ENCODE measurements around the gene TMEM190.

Gene TMEM190

GRCh38 chr19:55379174-55379573 lies 2.5 kb downstream of the TMEM190 start:
- Histone ChIP-seq H3K9me3 (ENCODE audit: insufficient read depth, low read depth, low read length) (no peaks in the 10 kb centered on the region), H3K79me1 (ENCODE audit: low read length) (peaks cover 6% of the 10 kb centered on the region), H3K79me2 (ENCODE audit: control insufficient read depth, insufficient read depth, low read length, poor library complexity) (peaks cover 4% of the 10 kb centered on the region), H3K4me1 (ENCODE audit: control insufficient read depth in 1 of 2, insufficient read depth in 2 of 2, low read length in 2 of 2) (peaks cover 19 to 22% of the 10 kb centered on the region in 2 experiments), H2BK5ac (ENCODE audit: low read depth, low read length, poor library complexity) (no peak overlapping the region), H3K18ac (ENCODE audit: low read length) (no peak overlapping the region), H3K9ac (ENCODE audit: low read length) (no peak overlapping the region), H2AK5ac (ENCODE audit: low read length) (no peak overlapping the region), H2BK12ac (ENCODE audit: low read length) (no peak overlapping the region), H3K14ac (ENCODE audit: low read length) (no peak overlapping the region), H3K4me2 (ENCODE audit: low read length) (no peak overlapping the region), H3K4ac (ENCODE audit: low read depth, low read length) (no peak overlapping the region), H3K4me3 (ENCODE audit: low read depth, low read length) (no peak overlapping the region), H4K8ac (ENCODE audit: low read depth, low read length) (no peak overlapping the region), H2AFZ (ENCODE audit: insufficient read depth, low read length, poor library complexity) (no peak overlapping the region), H4K91ac (ENCODE audit: low read depth, low read length) (no peak overlapping the region), H3K27ac (ENCODE audit: low read depth, low read length) (no peak overlapping the region), H3K36me3 (ENCODE audit: control insufficient read depth in 1 of 2, insufficient read depth in 2 of 2, low read length in 2 of 2) (no peaks in the 10 kb centered on the region), H3K27me3 (ENCODE audit: insufficient read depth, low read length) (no peaks in the 10 kb centered on the region), H2BK120ac (ENCODE audit: insufficient read depth, low read length, poor library complexity) (no peak overlapping the region), H3K23ac (ENCODE audit: low read length) (no peak overlapping the region), H4K12ac (ENCODE audit: low read depth, low read length) (no peak overlapping the region)
- DNase-seq: no peak
- WGBS (ENCODE audit: extremely low coverage, insufficient coverage, insufficient read length): no CpG with 5 or more reads among the region's 11 CpGs

DNA sequence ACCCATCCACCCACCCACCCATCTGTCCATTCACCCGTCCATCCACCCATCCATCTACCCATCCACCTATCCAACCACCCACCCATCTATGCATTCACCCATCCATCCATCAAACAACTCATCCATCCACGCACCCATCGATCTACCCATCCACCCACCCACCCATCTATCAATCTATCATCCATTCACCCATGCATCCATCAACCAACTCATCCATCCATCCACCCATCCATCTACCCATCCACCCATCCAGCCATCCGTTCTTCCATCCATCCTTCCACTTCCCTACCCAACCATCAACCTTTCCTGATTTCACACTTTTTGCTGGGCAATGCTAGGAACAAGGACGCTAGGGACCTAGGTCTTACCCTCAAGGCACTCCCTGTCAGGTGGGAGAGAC lies 5.4 kb downstream of the TMEM190 start:
- no peak overlapping the region for H2BK120ac ChIP-seq (ENCODE audit: insufficient read depth, low read length, poor library complexity)
- H3K79me1 ChIP-seq (ENCODE audit: low read length): peaks cover 16% of the 10 kb centered on the region
- H3K14ac ChIP-seq (ENCODE audit: low read length): no peak overlapping the region
- no peak overlapping the region for H4K12ac ChIP-seq (ENCODE audit: low read depth, low read length)
- no peak overlapping the region for H2BK12ac ChIP-seq (ENCODE audit: low read length)
- no peak overlapping the region for H3K18ac ChIP-seq (ENCODE audit: low read length)
- no peak overlapping the region for H3K4ac ChIP-seq (ENCODE audit: low read depth, low read length)
- no peak overlapping the region for H3K9ac ChIP-seq (ENCODE audit: low read length)
- H3K27me3 ChIP-seq (ENCODE audit: insufficient read depth, low read length): no peaks in the 10 kb centered on the region
- H3K4me3 ChIP-seq (ENCODE audit: low read depth, low read length): no peak overlapping the region
- H2BK5ac ChIP-seq (ENCODE audit: low read depth, low read length, poor library complexity): no peak overlapping the region
- H3K27ac ChIP-seq (ENCODE audit: low read depth, low read length): no peak overlapping the region
- H4K91ac ChIP-seq (ENCODE audit: low read depth, low read length): no peak overlapping the region
- H3K4me1 ChIP-seq (ENCODE audit: control insufficient read depth in 1 of 2, insufficient read depth in 2 of 2, low read length in 2 of 2): peaks cover 20 to 22% of the 10 kb centered on the region in 2 experiments
- H3K23ac ChIP-seq (ENCODE audit: low read length): no peak overlapping the region
- no peak overlapping the region for H2AK5ac ChIP-seq (ENCODE audit: low read length)
- H3K36me3 ChIP-seq (ENCODE audit: control insufficient read depth in 1 of 2, insufficient read depth in 2 of 2, low read length in 2 of 2): peaks cover 6 to 8% of the 10 kb centered on the region in 2 experiments
- H4K8ac ChIP-seq (ENCODE audit: low read depth, low read length): no peak overlapping the region
- H3K79me2 ChIP-seq (ENCODE audit: control insufficient read depth, insufficient read depth, low read length, poor library complexity): peaks cover 16% of the 10 kb centered on the region
- WGBS (ENCODE audit: extremely low coverage, insufficient coverage, insufficient read length): 100% methylated on average over 3 of the region's 5 CpGs
- no peaks in the 10 kb centered on the region for H3K9me3 ChIP-seq (ENCODE audit: insufficient read depth, low read depth, low read length)
- H2AFZ ChIP-seq (ENCODE audit: insufficient read depth, low read length, poor library complexity): no peak overlapping the region
- no peak for DNase-seq
- no peak overlapping the region for H3K4me2 ChIP-seq (ENCODE audit: low read length)

- Histone ChIP-seq H4K8ac (ENCODE audit: low read depth, low read length) (no peak overlapping the region), H3K36me3 (ENCODE audit: control insufficient read depth in 1 of 2, insufficient read depth in 2 of 2, low read length in 2 of 2) (peaks cover 12 to 13% of the 10 kb centered on the region in 2 experiments), H2BK12ac (ENCODE audit: low read length) (no peak overlapping the region), H3K27me3 (ENCODE audit: insufficient read depth, low read length) (no peaks in the 10 kb centered on the region), H3K18ac (ENCODE audit: low read length) (no peak overlapping the region), H2BK5ac (ENCODE audit: low read depth, low read length, poor library complexity) (no peak overlapping the region), H2AFZ (ENCODE audit: insufficient read depth, low read length, poor library complexity) (no peak overlapping the region), H3K4me3 (ENCODE audit: low read depth, low read length) (no peak overlapping the region), H3K4me2 (ENCODE audit: low read length) (no peak overlapping the region), H2BK120ac (ENCODE audit: insufficient read depth, low read length, poor library complexity) (no peak overlapping the region), H3K79me2 (ENCODE audit: control insufficient read depth, insufficient read depth, low read length, poor library complexity) (peaks cover 19% of the 10 kb centered on the region), H4K12ac (ENCODE audit: low read depth, low read length) (no peak overlapping the region), H4K91ac (ENCODE audit: low read depth, low read length) (no peak overlapping the region), H3K9me3 (ENCODE audit: insufficient read depth, low read depth, low read length) (no peaks in the 10 kb centered on the region), H3K27ac (ENCODE audit: low read depth, low read length) (no peak overlapping the region), H3K9ac (ENCODE audit: low read length) (no peak overlapping the region), H3K79me1 (ENCODE audit: low read length) (peaks cover 16% of the 10 kb centered on the region), H3K4ac (ENCODE audit: low read depth, low read length) (no peak overlapping the region), H3K4me1 (ENCODE audit: control insufficient read depth in 1 of 2, insufficient read depth in 2 of 2, low read length in 2 of 2) (peaks cover 23 to 25% of the 10 kb centered on the region in 2 experiments), H3K14ac (ENCODE audit: low read length) (no peak overlapping the region), H2AK5ac (ENCODE audit: low read length) (peak overlapping the region; percentile 22), H3K23ac (ENCODE audit: low read length) (no peak overlapping the region)
- no CpG with 5 or more reads among the region's 3 CpGs for WGBS (ENCODE audit: extremely low coverage, insufficient coverage, insufficient read length)
- DNase-seq: no peak
Measured at GRCh38 chr19:55382522-55383054, 6.0 kb downstream of the TMEM190 start.

DNA sequence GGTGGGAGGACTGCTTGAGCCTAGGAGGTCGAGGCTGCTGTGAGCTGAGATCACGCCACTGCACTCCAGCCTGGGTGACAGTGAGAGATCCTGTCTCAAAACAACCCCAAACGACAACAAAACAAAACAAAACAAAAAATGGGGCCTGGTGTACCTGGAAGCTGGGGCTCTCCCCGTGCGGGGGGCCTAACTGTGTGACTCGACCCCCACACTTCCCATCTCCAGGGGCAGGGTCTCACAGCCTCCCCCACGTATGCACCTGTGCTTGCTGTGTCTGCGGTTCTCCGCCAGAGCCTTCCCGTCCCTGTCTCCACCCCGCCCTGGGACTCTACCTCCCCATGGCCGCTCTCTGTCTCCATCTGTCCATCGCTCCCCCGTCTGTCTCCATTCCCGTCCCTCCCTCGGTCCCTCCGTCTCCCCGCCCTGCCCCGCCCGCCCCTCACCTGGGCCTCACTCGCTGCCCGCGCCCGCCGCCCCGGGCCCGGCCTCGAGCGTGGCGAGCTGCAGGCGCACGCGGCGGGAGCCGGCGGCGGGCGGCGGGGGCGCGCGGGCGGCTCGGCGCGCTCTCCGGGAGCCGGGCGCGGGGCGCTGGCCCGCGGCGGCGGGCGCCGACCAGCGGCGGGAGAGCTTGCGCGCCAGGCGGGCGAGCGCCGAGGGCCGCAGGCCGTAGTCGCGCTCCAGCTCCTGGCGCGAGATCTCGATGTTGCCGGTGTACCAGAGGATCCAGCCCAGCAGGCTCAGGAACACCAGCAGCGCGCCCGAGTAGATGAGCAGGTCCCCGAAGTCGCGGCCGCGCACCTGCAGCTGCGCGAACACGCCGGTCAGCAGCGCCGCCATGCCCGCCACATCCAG lies 6.9 kb downstream of the TMEM190 start:
- H4K12ac ChIP-seq (ENCODE audit: low read depth, low read length): peak overlapping the region; percentile 87
- H3K36me3 ChIP-seq (ENCODE audit: control insufficient read depth in 1 of 2, insufficient read depth in 2 of 2, low read length in 2 of 2): peaks cover 21 to 23% of the 10 kb centered on the region in 2 experiments
- peak overlapping the region; percentile 43 for H3K27ac ChIP-seq (ENCODE audit: low read depth, low read length)
- no peaks in the 10 kb centered on the region for H3K27me3 ChIP-seq (ENCODE audit: insufficient read depth, low read length)
- no peak overlapping the region for H2BK120ac ChIP-seq (ENCODE audit: insufficient read depth, low read length, poor library complexity)
- peak overlapping the region; percentile 67 for H2BK12ac ChIP-seq (ENCODE audit: low read length)
- H4K91ac ChIP-seq (ENCODE audit: low read depth, low read length): peak overlapping the region; percentile 86
- peak overlapping the region; percentile 92 for H4K8ac ChIP-seq (ENCODE audit: low read depth, low read length)
- peak overlapping the region; percentile 71 for H3K18ac ChIP-seq (ENCODE audit: low read length)
- no peaks in the 10 kb centered on the region for H3K9me3 ChIP-seq (ENCODE audit: insufficient read depth, low read depth, low read length)
- peak; percentile 57 to 71 for DNase-seq
- H2BK5ac ChIP-seq (ENCODE audit: low read depth, low read length, poor library complexity): no peak overlapping the region
- WGBS (ENCODE audit: extremely low coverage, insufficient coverage, insufficient read length): no CpG with 5 or more reads among the region's 88 CpGs
- H3K79me2 ChIP-seq (ENCODE audit: control insufficient read depth, insufficient read depth, low read length, poor library complexity): peaks cover 28% of the 10 kb centered on the region
- H3K79me1 ChIP-seq (ENCODE audit: low read length): peaks cover 16% of the 10 kb centered on the region
- H2AFZ ChIP-seq (ENCODE audit: insufficient read depth, low read length, poor library complexity): peak overlapping the region; percentile 90
- peak overlapping the region; percentile 54 for H3K9ac ChIP-seq (ENCODE audit: low read length)
- peak overlapping the region; percentile 22 for H2AK5ac ChIP-seq (ENCODE audit: low read length)
- H3K4ac ChIP-seq (ENCODE audit: low read depth, low read length): peak overlapping the region; percentile 49
- H3K14ac ChIP-seq (ENCODE audit: low read length): peak overlapping the region; percentile 88
- peaks cover 33% of the 10 kb centered on the region in 2 experiments for H3K4me1 ChIP-seq (ENCODE audit: control insufficient read depth in 1 of 2, insufficient read depth in 2 of 2, low read length in 2 of 2)
- H3K4me2 ChIP-seq (ENCODE audit: low read length): peak overlapping the region; percentile 91
- H3K23ac ChIP-seq (ENCODE audit: low read length): no peak overlapping the region
- peak overlapping the region; percentile 72 for H3K4me3 ChIP-seq (ENCODE audit: low read depth, low read length)
